Endothelial cell (in vitro differentiated cells): ENCODE measurements around the gene FETUB. TPM values are rescaled to one million over a fixed set of nuclear protein-coding genes. Genes with fewer than 3 reads are reported as not detected.

ENCODE experiments used
- DNase-seq: peaks from one replicate; pipeline ENCODE4 v3.0.0; 2021; ENCODE audit warnings: low spot score
- H3K27ac Mint-ChIP-seq: one replicate; pipeline ENCODE4 v1.8.0; 2021; ENCODE audit warnings: mixed read lengths, inconsistent platforms; ENCODE audit not compliant: unreplicated experiment
- H3K27me3 Mint-ChIP-seq: one replicate; pipeline ENCODE4 v1.8.0; 2021; ENCODE audit warnings: mild to moderate bottlenecking, moderate library complexity, mixed read lengths, inconsistent platforms; ENCODE audit not compliant: unreplicated experiment
- H3K36me3 Mint-ChIP-seq: one replicate; pipeline ENCODE4 v1.8.0; 2021; ENCODE audit warnings: mild to moderate bottlenecking, low read depth, mixed read lengths, inconsistent platforms; ENCODE audit not compliant: unreplicated experiment
- H3K4me1 Mint-ChIP-seq: one replicate; pipeline ENCODE4 v1.8.0; 2021; ENCODE audit warnings: mild to moderate bottlenecking, mixed read lengths, inconsistent platforms; ENCODE audit not compliant: unreplicated experiment
- H3K4me3 Mint-ChIP-seq: one replicate; pipeline ENCODE4 v1.8.0; 2021; ENCODE audit warnings: mild to moderate bottlenecking, mixed read lengths, inconsistent platforms; ENCODE audit not compliant: unreplicated experiment
- H3K9me3 Mint-ChIP-seq: one replicate; pipeline ENCODE4 v1.8.0; 2021; ENCODE audit warnings: mixed read lengths, inconsistent platforms; ENCODE audit not compliant: unreplicated experiment
- total RNA-seq: library from RNA; stranded (reverse); fragmentation: NEBNext Ultra II Directional; extraction: Animal tissue kit (Norgen Biotek cat#: 25700); gene quantifications from one replicate; pipeline ENCODE4 v1.2.1, GENCODE V29; 2021; ENCODE audit not compliant: unreplicated experiment
- TF ChIP-seq, protein P1 (sequence below): fragments of 200-600 bp; sonication (generic); IDR thresholded peaks from one replicate; pipeline ENCODE4 v1.5.0; 2021; ENCODE audit warnings: antibody characterized with exemption; ENCODE audit not compliant: unreplicated experiment

FETUB gene
- total RNA-seq, 1 donor from 2014 or later: not detected

DNA sequence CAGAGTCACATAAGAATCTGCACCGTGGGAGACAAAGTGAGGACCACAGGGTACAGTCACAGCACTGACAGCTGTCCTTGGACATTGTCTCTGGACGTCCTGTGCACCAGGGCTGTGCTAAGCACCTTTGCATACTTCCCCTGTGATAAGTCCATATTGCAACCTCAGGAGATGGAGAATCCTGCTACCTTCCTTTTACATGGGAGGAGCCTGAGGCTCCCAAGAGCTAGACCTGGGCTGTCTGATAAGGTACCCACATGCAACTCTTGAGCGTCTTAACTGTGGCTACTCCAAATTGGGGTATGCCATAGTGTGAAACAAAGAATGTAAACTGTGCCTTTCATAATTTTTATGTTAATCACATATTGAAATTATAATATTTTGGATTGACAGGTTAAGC is 2.5 kb upstream of the FETUB start:
- DNase-seq: no peak
- Mint-ChIP-seq H3K36me3 (no peaks in the 10 kb centered on the region), H3K27ac (no peak overlapping the region), H3K9me3 (no peaks in the 10 kb centered on the region), H3K4me1 (no peaks in the 10 kb centered on the region), H3K4me3 (no peak overlapping the region), H3K27me3 (peaks cover 4% of the 10 kb centered on the region)
- TF ChIP-seq, protein P1, sequence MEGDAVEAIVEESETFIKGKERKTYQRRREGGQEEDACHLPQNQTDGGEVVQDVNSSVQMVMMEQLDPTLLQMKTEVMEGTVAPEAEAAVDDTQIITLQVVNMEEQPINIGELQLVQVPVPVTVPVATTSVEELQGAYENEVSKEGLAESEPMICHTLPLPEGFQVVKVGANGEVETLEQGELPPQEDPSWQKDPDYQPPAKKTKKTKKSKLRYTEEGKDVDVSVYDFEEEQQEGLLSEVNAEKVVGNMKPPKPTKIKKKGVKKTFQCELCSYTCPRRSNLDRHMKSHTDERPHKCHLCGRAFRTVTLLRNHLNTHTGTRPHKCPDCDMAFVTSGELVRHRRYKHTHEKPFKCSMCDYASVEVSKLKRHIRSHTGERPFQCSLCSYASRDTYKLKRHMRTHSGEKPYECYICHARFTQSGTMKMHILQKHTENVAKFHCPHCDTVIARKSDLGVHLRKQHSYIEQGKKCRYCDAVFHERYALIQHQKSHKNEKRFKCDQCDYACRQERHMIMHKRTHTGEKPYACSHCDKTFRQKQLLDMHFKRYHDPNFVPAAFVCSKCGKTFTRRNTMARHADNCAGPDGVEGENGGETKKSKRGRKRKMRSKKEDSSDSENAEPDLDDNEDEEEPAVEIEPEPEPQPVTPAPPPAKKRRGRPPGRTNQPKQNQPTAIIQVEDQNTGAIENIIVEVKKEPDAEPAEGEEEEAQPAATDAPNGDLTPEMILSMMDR: no peak

DNA sequence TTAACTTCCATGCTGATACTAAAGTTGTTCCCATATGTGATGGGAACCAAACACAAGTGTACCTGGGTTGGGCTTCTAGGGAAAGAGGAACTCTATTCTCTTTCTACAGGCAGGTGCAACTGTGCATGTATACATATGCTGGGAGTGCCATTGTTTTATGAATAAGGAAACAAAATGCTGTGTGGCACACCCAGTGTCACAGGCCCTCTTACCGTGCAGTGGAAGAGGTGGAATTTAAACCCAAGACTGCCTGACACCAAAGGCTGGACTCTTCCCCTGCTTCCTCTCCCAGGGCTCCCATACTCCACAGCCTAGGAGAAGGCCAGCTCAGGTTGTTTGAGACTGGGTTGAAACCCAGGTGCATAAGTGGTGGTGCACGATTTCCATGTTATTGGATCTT is 1.9 kb upstream of the FETUB start:
- H3K4me1 Mint-ChIP-seq: no peaks in the 10 kb centered on the region
- no peak for DNase-seq
- TF ChIP-seq, protein P1: no peak
- no peaks in the 10 kb centered on the region for H3K9me3 Mint-ChIP-seq
- H3K27ac Mint-ChIP-seq: no peak overlapping the region
- H3K4me3 Mint-ChIP-seq: no peak overlapping the region
- no peaks in the 10 kb centered on the region for H3K36me3 Mint-ChIP-seq
- peaks cover 4% of the 10 kb centered on the region for H3K27me3 Mint-ChIP-seq

DNA sequence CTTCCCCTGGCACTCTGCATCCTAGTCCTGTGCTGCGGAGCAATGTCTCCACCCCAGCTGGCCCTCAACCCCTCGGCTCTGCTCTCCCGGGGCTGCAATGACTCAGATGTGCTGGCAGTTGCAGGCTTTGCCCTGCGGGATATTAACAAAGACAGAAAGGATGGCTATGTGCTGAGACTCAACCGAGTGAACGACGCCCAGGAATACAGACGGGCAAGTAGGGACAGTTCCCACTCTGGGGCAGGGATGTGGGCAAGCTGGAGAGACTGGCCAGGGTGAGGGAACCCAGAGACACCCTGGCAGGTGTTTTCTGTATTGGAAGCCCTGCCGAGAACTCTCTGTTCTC is 247 bp downstream of the FETUB start:
- H3K4me1 Mint-ChIP-seq: no peaks in the 10 kb centered on the region
- H3K27me3 Mint-ChIP-seq: peaks cover 4% of the 10 kb centered on the region
- TF ChIP-seq, protein P1: no peak
- DNase-seq: no peak
- no peaks in the 10 kb centered on the region for H3K9me3 Mint-ChIP-seq
- no peaks in the 10 kb centered on the region for H3K36me3 Mint-ChIP-seq
- no peak overlapping the region for H3K4me3 Mint-ChIP-seq
- H3K27ac Mint-ChIP-seq: no peak overlapping the region

DNA sequence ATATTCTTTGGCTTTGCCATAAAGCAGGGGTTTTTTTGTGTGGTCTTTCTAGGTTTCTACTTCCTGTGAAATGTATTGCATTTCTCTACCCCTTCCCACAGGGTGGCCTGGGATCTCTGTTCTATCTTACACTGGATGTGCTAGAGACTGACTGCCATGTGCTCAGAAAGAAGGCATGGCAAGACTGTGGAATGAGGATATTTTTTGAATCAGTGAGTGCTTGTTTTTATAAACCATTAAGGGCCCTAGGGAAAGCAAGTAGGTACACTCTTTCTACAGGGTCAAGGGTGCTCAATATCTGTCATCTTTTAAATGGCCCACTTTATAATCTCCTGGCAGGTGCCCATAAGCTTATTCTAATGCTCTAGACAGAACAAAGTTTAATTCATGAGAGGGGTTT is 730 bp downstream of the FETUB start:
- TF ChIP-seq, protein P1: no peak

DNA sequence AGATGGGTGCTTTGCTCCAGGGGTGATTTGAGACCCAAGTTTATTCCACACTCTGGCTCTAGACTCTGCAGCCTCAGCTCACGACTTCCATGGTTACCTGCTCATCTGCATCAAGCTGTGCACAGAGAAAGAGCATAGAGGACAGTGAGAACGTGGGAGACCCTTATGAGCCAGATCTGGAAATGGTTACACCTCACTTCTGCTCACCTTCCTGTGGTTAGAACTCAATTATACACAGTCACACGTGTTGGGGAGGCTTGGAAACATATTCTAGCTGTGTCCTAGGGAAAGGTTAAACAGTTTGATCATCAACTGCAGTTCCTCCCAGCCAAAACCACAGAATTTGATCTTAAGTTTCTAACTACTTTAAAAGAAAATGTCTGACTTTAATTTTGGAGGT is 1.8 kb downstream of the FETUB start:
- no peak for DNase-seq
- Mint-ChIP-seq H3K4me3 (no peak overlapping the region), H3K9me3 (no peaks in the 10 kb centered on the region), H3K36me3 (no peaks in the 10 kb centered on the region), H3K4me1 (no peaks in the 10 kb centered on the region), H3K27ac (no peak overlapping the region), H3K27me3 (peaks cover 6% of the 10 kb centered on the region)
- TF ChIP-seq, protein P1: no peak

More for the DNA sequence above, 730 bp downstream of the FETUB start:
- Mint-ChIP-seq H3K36me3 (no peaks in the 10 kb centered on the region), H3K9me3 (no peaks in the 10 kb centered on the region), H3K27me3 (peaks cover 4% of the 10 kb centered on the region), H3K27ac (no peak overlapping the region), H3K4me3 (no peak overlapping the region), H3K4me1 (no peaks in the 10 kb centered on the region)
- no peak for DNase-seq
